H1 (cell line): ENCODE measurements around the gene KLF16. TPM values are rescaled to one million over a fixed set of nuclear protein-coding genes. Genes with fewer than 3 reads are reported as not detected.
A peak's percentile ranks its signal among the peaks of the same experiment; 100 is the strongest.

ENCODE experiments used
- CTCF ChIA-PET: fragments of 300-600 bp; sonication (Branson Sonifier 250); formaldehyde crosslinking; loops from one replicate; lab custom pipeline; 2021; ENCODE audit not compliant: partially characterized antibody; lab: Charles Lee
- POLR2A ChIA-PET: fragments of 300-600 bp; sonication (Branson Sonifier 250); formaldehyde crosslinking; loops from one replicate; lab custom pipeline; 2021; ENCODE audit warnings: inconsistent platforms; ENCODE audit not compliant: partially characterized antibody; lab: Charles Lee
- DNase-seq, 2 experiments: peaks; one replicate each; pipeline versions ENCODE4 v3.0.0 to v3.0.0-alpha.2; 2010 to 2022; ENCODE audit warnings: low spot score in 2 of 2, low read depth in 1 of 2, mixed read lengths in 1 of 2
- FAIRE-seq: peaks from 2 replicates; lab custom pipeline; 2011; peaks lifted over from hg19 to GRCh38; lab: Jason Lieb, UNC
- H2AFZ ChIP-seq: 2 replicates; pipeline ENCODE4 v1.8.1; 2012; ENCODE audit warnings: low read length, inconsistent platforms
- H2AK5ac ChIP-seq: 2 replicates; pipeline ENCODE4 v1.6.1; 2013; ENCODE audit warnings: low read depth, low read length
- H2BK120ac ChIP-seq: replicated peaks from 2 replicates; pipeline ENCODE3; 2013; ENCODE audit warnings: low read depth, low read length, inconsistent platforms
- H2BK12ac ChIP-seq: 2 replicates; pipeline ENCODE4 v1.6.1; 2013; ENCODE audit warnings: low read depth, low read length
- H2BK15ac ChIP-seq: 2 replicates; pipeline ENCODE4 v1.6.1; 2013; ENCODE audit warnings: low read length
- H2BK20ac ChIP-seq: 2 replicates; pipeline ENCODE4 v1.6.1; 2013; ENCODE audit warnings: low read length
- H2BK5ac ChIP-seq: 2 replicates; pipeline ENCODE4 v1.6.1; 2013; ENCODE audit warnings: low read depth, low read length
- H3K14ac ChIP-seq: 2 replicates; pipeline ENCODE4 v1.6.1; 2013; ENCODE audit warnings: inconsistent platforms; ENCODE audit not compliant: insufficient read length
- H3K18ac ChIP-seq: 2 replicates; pipeline ENCODE4 v1.6.1; 2013; ENCODE audit warnings: low read length; ENCODE audit errors: extremely low read depth
- H3K23ac ChIP-seq: 2 replicates; pipeline ENCODE4 v1.6.1; 2013; ENCODE audit warnings: inconsistent platforms; ENCODE audit not compliant: insufficient read length
- H3K23me2 ChIP-seq: 2 replicates; pipeline ENCODE4 v1.6.1; 2013; ENCODE audit warnings: low read depth, low read length
- H3K27ac ChIP-seq: 2 replicates; pipeline ENCODE4 v1.6.1; 2011; ENCODE audit warnings: low read depth, low read length, inconsistent platforms
- H3K27me3 ChIP-seq, 4 experiments: replicated peaks in 1 of 4; 1 replicate in 1 of 4; 2 replicates in 3 of 4; pipeline versions ENCODE4 v1.6.1 to v1.8.1; 2011 to 2013; ENCODE audit warnings: low read length in 3 of 4, mild to moderate bottlenecking in 3 of 4, inconsistent platforms in 2 of 4, mixed read lengths in 2 of 4, moderate library complexity in 1 of 4; ENCODE audit not compliant: control insufficient read depth in 3 of 4, insufficient read depth in 3 of 4; ENCODE audit errors: extremely low read depth in 1 of 4
- H3K36me3 ChIP-seq, 4 experiments: 2 replicates each; pipeline versions ENCODE4 v1.6.1 to v1.8.1; 2011 to 2013; ENCODE audit warnings: mild to moderate bottlenecking in 4 of 4, low read length in 3 of 4, moderate library complexity in 2 of 4, control low read depth in 1 of 4, inconsistent platforms in 1 of 4; ENCODE audit not compliant: insufficient read depth in 4 of 4, control insufficient read depth in 2 of 4
- H3K4ac ChIP-seq: replicated peaks from 2 replicates; pipeline ENCODE3; 2013; ENCODE audit warnings: low read length, low read depth, mixed read lengths, inconsistent platforms; ENCODE audit not compliant: insufficient read length
- H3K4me1 ChIP-seq, 4 experiments: replicated peaks in 1 of 4; 1 replicate in 1 of 4; 2 replicates in 3 of 4; pipeline versions ENCODE4 v1.6.1 to v1.8.1; 2011 to 2013; ENCODE audit warnings: low read length in 3 of 4, inconsistent platforms in 2 of 4, mixed read lengths in 1 of 4; ENCODE audit not compliant: insufficient read depth in 4 of 4, control insufficient read depth in 3 of 4
- H3K4me2 ChIP-seq, 2 experiments: 2 replicates each; pipeline versions ENCODE4 v1.6.1 to v1.8.1; 2011 to 2013; ENCODE audit warnings: low read depth in 2 of 2, low read length in 2 of 2, control low read depth in 1 of 2, inconsistent platforms in 1 of 2, mild to moderate bottlenecking in 1 of 2; ENCODE audit not compliant: insufficient read depth in 1 of 2
- H3K4me3 ChIP-seq, 4 experiments: fragments of 200-600, 300-600 bp in 1 of 4; sonication (generic), shearing (Covaris generic), sonication (Bioruptor Twin) in 1 of 4; 2 replicates each; pipeline versions ENCODE4 v1.5.1 to v1.8.1; 2011 to 2016; ENCODE audit warnings: low read length in 4 of 4, low read depth in 3 of 4, control low read depth in 2 of 4, inconsistent platforms in 2 of 4, mild to moderate bottlenecking in 2 of 4, mixed read lengths in 1 of 4, moderate library complexity in 1 of 4; ENCODE audit not compliant: insufficient read depth in 2 of 4; ENCODE audit errors: extremely low read depth in 1 of 4
- H3K56ac ChIP-seq: replicated peaks from 2 replicates; pipeline ENCODE3; 2013; ENCODE audit warnings: low read depth, mild to moderate bottlenecking, mixed read lengths, low read length, inconsistent platforms; ENCODE audit not compliant: insufficient read length
- H3K79me1 ChIP-seq: 2 replicates; pipeline ENCODE4 v1.6.1; 2013; ENCODE audit warnings: low read depth, low read length, control low read depth
- H3K79me2 ChIP-seq, 2 experiments: 2 replicates each; pipeline versions ENCODE4 v1.6.1 to v1.8.1; 2012 to 2013; ENCODE audit warnings: low read length in 2 of 2, mild to moderate bottlenecking in 2 of 2, inconsistent platforms in 1 of 2; ENCODE audit not compliant: insufficient read depth in 2 of 2, control insufficient read depth in 1 of 2
- H3K9ac ChIP-seq, 4 experiments: replicated peaks in 1 of 4; 1 replicate in 1 of 4; 2 replicates in 3 of 4; pipeline versions ENCODE4 v1.6.1 to v1.8.1; 2011 to 2013; ENCODE audit warnings: low read depth in 3 of 4, low read length in 3 of 4, control low read depth in 2 of 4, mild to moderate bottlenecking in 2 of 4, moderate library complexity in 2 of 4, inconsistent platforms in 1 of 4; ENCODE audit errors: extremely low read depth in 1 of 4
- H3K9me3 ChIP-seq, 2 experiments: 2 replicates each; pipeline versions ENCODE4 v1.6.1 to v1.8.1; 2012 to 2013; ENCODE audit warnings: mild to moderate bottlenecking in 2 of 2, moderate library complexity in 2 of 2, control low read depth in 1 of 2, inconsistent platforms in 1 of 2, low read depth in 1 of 2, low read length in 1 of 2, mixed read lengths in 1 of 2; ENCODE audit not compliant: insufficient read depth in 2 of 2
- H4K20me1 ChIP-seq, 2 experiments: replicated peaks in 1 of 2; 2 replicates each; pipeline versions ENCODE3 to v1.8.1; 2011 to 2013; ENCODE audit warnings: inconsistent platforms in 2 of 2, low read length in 2 of 2, mild to moderate bottlenecking in 1 of 2; ENCODE audit not compliant: insufficient read depth in 2 of 2, control insufficient read depth in 1 of 2
- H4K5ac ChIP-seq: 2 replicates; pipeline ENCODE4 v1.6.1; 2013; ENCODE audit warnings: low read length, low read depth, mixed read lengths, inconsistent platforms; ENCODE audit not compliant: insufficient read length
- H4K8ac ChIP-seq: 2 replicates; pipeline ENCODE4 v1.8.0; 2013; ENCODE audit warnings: mild to moderate bottlenecking, moderate library complexity, low read length, inconsistent platforms; ENCODE audit not compliant: insufficient read depth; ENCODE audit errors: extremely low read depth
- H4K91ac ChIP-seq: replicated peaks from 2 replicates; pipeline ENCODE3; 2013; ENCODE audit warnings: low read length, mixed read lengths, inconsistent platforms; ENCODE audit not compliant: insufficient read length
- BCL11A ChIP-seq, 2 experiments: IDR thresholded peaks; one replicate each; pipeline ENCODE4 v1.6.1; 2011; ENCODE audit warnings: low read depth in 2 of 2, low read length in 2 of 2, mild to moderate bottlenecking in 2 of 2
- NANOG ChIP-seq: IDR thresholded peaks from 2 replicates; pipeline ENCODE4 v1.6.1; 2011; ENCODE audit warnings: low read length, low read depth, mild to moderate bottlenecking, inconsistent platforms; ENCODE audit not compliant: insufficient read depth, poor library complexity, severe bottlenecking
- PHF8 ChIP-seq: fragments of 200-600 bp; sonication (generic); conservative IDR thresholded peaks from 2 replicates; pipeline ENCODE4 v1.7.1; 2012; ENCODE audit warnings: low read depth, mild to moderate bottlenecking, inconsistent platforms, low read length, moderate library complexity
- WGBS, 2 experiments: shearing (Covaris generic) in 1 of 2; methylation state at CpG; one replicate each; pipeline versions ENCODE4 v1.1.6 to v1.1.7; 2013 to 2015; ENCODE audit warnings: low lambda C conversion rate in 2 of 2, mixed read lengths in 2 of 2, inconsistent platforms in 1 of 2, low coverage in 1 of 2, missing lambda C conversion rate in 1 of 2; ENCODE audit not compliant: insufficient replicate concordance in 2 of 2, insufficient coverage in 1 of 2, insufficient read length in 1 of 2; ENCODE audit errors: extremely low coverage in 1 of 2, missing lambda C conversion rate in 1 of 2; 5-methylcytosine and 5-hydroxymethylcytosine counted together
- polyA plus RNA-seq, 7 experiments: library from polyadenylated mRNA; depleted of rRNA in 3 of 7; stranded (reverse) in 5 of 7; unstranded in 2 of 7; fragments of >200 nt in 5 of 7; fragments of 200-250 nt in 2 of 7; gene quantifications; 1 replicate in 5 of 7; 2 replicates in 1 of 7; 4 replicates in 1 of 7; pipeline versions ENCODE4 v1.2.1 to v1.2.3, GENCODE V29; 2011 to 2013; ENCODE audit warnings: missing spikeins in 2 of 7, mixed read lengths in 2 of 7
- total RNA-seq: library from RNA; stranded (reverse); fragmentation: NEBNext Ultra II Directional; extraction: Animal tissue kit (Norgen Biotek cat#: 25700); gene quantifications from 2 replicates; pipeline ENCODE4 v1.2.1, GENCODE V29; 2021

Gene KLF16
- total and polyA plus RNA-seq, 2 of the 8 experiments (the other 6 are each of a cell fraction or from before 2014, with no cell fraction given): 14.3 to 45.9 TPM

DNA sequence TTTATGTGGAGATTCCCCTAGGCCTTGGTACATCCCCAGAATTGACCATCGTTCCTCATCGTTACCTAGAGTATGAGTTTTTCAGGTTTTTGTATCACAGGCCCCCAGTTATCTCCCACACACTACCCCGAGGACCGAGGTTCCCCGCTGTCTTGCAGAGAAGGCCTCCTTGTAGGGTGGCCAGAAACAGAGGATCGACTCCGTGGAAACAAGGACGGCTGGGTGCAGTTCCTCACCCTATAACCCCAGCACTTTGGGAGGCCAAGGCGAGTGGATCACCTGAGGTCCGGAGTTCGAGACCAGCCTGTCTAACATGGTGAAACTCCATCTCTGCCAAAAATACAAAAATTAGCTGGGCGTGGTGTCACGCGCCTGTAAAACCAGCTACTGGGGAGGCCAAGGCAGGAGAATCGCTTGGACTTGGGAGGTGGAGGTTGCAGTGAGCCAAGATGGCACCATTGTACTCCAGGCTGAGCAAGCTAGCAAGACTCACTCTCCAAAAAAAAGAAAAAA lies 42.5 kb upstream of the KLF16 start:
- H3K23me2 ChIP-seq: peaks cover 3% of the 10 kb centered on the region
- DNase-seq: no peak
- TF ChIP-seq PHF8 (no peak), BCL11A (IDR thresholded peaks at IDR 0.05; ENCODE audit: low read depth in 2 of 2, low read length in 2 of 2) (no peak), NANOG (no peak)
- TF ChIP-seq, all 59 proteins: peak for 0
- no peak overlapping the region for H2BK15ac ChIP-seq
- H3K9ac ChIP-seq: peak overlapping the region in 3 of 4 experiments; percentile 45 to 79 (median 77); a peak in 5 of 7 replicates
- no peak overlapping the region for H3K18ac ChIP-seq
- H3K27me3 ChIP-seq: no peaks in the 10 kb centered on the region
- FAIRE-seq: no peak
- no peak overlapping the region for H2BK120ac ChIP-seq
- H3K27ac ChIP-seq: peak overlapping the region; percentile 84
- peaks cover 12 to 50% of the 10 kb centered on the region in 2 experiments; a peak in 3 of 4 replicates for H3K79me2 ChIP-seq
- H3K14ac ChIP-seq: no peak overlapping the region
- H3K4ac ChIP-seq: peak overlapping the region; percentile 63
- peak overlapping the region; percentile 89; the same call in 1 of the 2 replicates for H2BK5ac ChIP-seq
- peak overlapping the region; percentile 51 to 71 (median 58) for H3K4me3 ChIP-seq
- no peak overlapping the region for H4K91ac ChIP-seq
- H3K4me1 ChIP-seq: peaks cover 0 to 9% (median 8%) of the 10 kb centered on the region in 4 experiments; a peak in 5 of 7 replicates
- no peak overlapping the region for H2BK12ac ChIP-seq
- CTCF ChIA-PET: interaction anchor here (0.6 to 2.5 kb wide), 5 partner anchors 8 to 592 kb away, joined by 3 to 8 read pairs (median 5); no protein-coding TSS in a partner anchor
- H2BK20ac ChIP-seq: no peak overlapping the region
- H2AFZ ChIP-seq: no peak overlapping the region
- H3K23ac ChIP-seq: no peak overlapping the region
- H3K56ac ChIP-seq: no peak overlapping the region
- H4K8ac ChIP-seq: peak overlapping the region; percentile 76
- 0 out of 2 replicates have a peak overlapping the region, but pooled peaks have one; percentile 60 for H2AK5ac ChIP-seq
- peaks cover 9 to 20% of the 10 kb centered on the region in 2 experiments for H4K20me1 ChIP-seq
- peak overlapping the region; percentile 75 to 81 for H3K4me2 ChIP-seq
- POLR2A ChIA-PET: interaction anchor here (0.5 to 2.0 kb wide), 27 partner anchors 8 to 344 kb away, joined by 3 to 9 read pairs (median 3); partner anchors contain the start of gene ABHD17A
- H3K79me1 ChIP-seq: peaks cover 15% of the 10 kb centered on the region
- H3K36me3 ChIP-seq: peaks cover 0 to 4% (median under 1%) of the 10 kb centered on the region in 4 experiments; a peak in 1 of 8 replicates
- H3K9me3 ChIP-seq: no peaks in the 10 kb centered on the region
- WGBS, 2 experiments: 82% methylated on average over 14 of the region's 15 CpGs; no CpG with 5 or more reads in 1 of the 2 experiments
- H4K5ac ChIP-seq: no peak overlapping the region
